ENCODE measurements around the gene SDK1.

The SDK1 gene

GRCh38 chr7:4029941-4030340, 728.9 kb downstream of the SDK1 start:
- no peak for DNase-seq

GRCh38 chr7:4030346-4030950, 729.4 kb downstream of the SDK1 start:
- DNase-seq, result no peak

- no peak for DNase-seq
These were observed 732.9 kb downstream of the SDK1 start for GRCh38 chr7:4033996-4034395.

- no peak for DNase-seq
These were observed 736.3 kb downstream of the SDK1 start for GRCh38 chr7:4037308-4037707.

GRCh38 chr7:4037877-4038276, 736.8 kb downstream of the SDK1 start:
- DNase-seq, result no peak

GRCh38 chr7:4040109-4040928, 739.3 kb downstream of the SDK1 start:
- no peak for DNase-seq

GRCh38 chr7:4042402-4043045, 741.5 kb downstream of the SDK1 start:
- no peak for DNase-seq

GRCh38 chr7:4043988-4044387, 742.9 kb downstream of the SDK1 start:
- no peak for DNase-seq

GRCh38 chr7:4045450-4045849, 744.4 kb downstream of the SDK1 start:
- no peak for DNase-seq

- no peak for DNase-seq
These were observed 744.9 kb downstream of the SDK1 start for GRCh38 chr7:4045975-4046374.

GRCh38 chr7:4048336-4048735, 747.3 kb downstream of the SDK1 start:
- no peak for DNase-seq

GRCh38 chr7:4049202-4049601, 748.1 kb downstream of the SDK1 start:
- no peak for DNase-seq

GRCh38 chr7:4050126-4050660, 749.1 kb downstream of the SDK1 start:
- no peak for DNase-seq

- no peak for DNase-seq
These were observed 750.6 kb downstream of the SDK1 start for GRCh38 chr7:4051696-4052095.

GRCh38 chr7:4052130-4052529, 751.1 kb downstream of the SDK1 start:
- DNase-seq, result no peak

GRCh38 chr7:4054158-4054557, 753.1 kb downstream of the SDK1 start:
- peak in 1 of 2 donors; percentile 2 for DNase-seq

GRCh38 chr7:4056552-4057288, 755.7 kb downstream of the SDK1 start:
- DNase-seq, result no peak

- DNase-seq, result no peak
These were observed 756.2 kb downstream of the SDK1 start for GRCh38 chr7:4057289-4057616.

GRCh38 chr7:4058158-4058557, 757.1 kb downstream of the SDK1 start:
- no peak for DNase-seq

- DNase-seq, result no peak
These were observed 764.1 kb downstream of the SDK1 start for GRCh38 chr7:4065190-4065589.

- DNase-seq, result no peak
These were observed 765.2 kb downstream of the SDK1 start for GRCh38 chr7:4066206-4066605.

- no peak for DNase-seq
These were observed 765.8 kb downstream of the SDK1 start for GRCh38 chr7:4066626-4067475.

- DNase-seq, result no peak
These were observed 766.4 kb downstream of the SDK1 start for GRCh38 chr7:4067476-4067760.

All from inflammatory macrophage treated with lipopolysaccharide for 1 hour (primary cell).